Stomach (tissue), 4 donors: ENCODE measurements around the gene KRTAP10-5.

Experiments used
- EP300 ChIP-seq: sonication (generic); formaldehyde crosslinking; IDR thresholded peaks from one replicate; pipeline ENCODE4 v1.6.1; 2017; ENCODE audit warnings: antibody characterized with exemption
- POLR2A ChIP-seq, 4 donors: fragments of 450-650 bp; IDR thresholded peaks; one replicate each; pipeline ENCODE4 v1.6.1; 2016; ENCODE audit warnings: antibody characterized with exemption in 4 of 4, control low read depth in 2 of 4, mild to moderate bottlenecking in 1 of 4, moderate library complexity in 1 of 4
- POLR2AphosphoS5 ChIP-seq, 3 donors: sonication (generic); formaldehyde crosslinking; IDR thresholded peaks; one replicate each; pipeline ENCODE4 v1.6.1; 2016; ENCODE audit warnings: antibody characterized with exemption in 3 of 3
- TF ChIP-seq, protein P1 (sequence below), 7 experiments: fragments of 450-650 bp in 4 of 7; fragments of 200-600 bp in 3 of 7; sonication (generic) in 3 of 7; IDR thresholded peaks; one replicate each; pipeline ENCODE4 v1.5.1; 2016 to 2019; ENCODE audit warnings: antibody characterized with exemption in 7 of 7, control low read depth in 2 of 7, mild to moderate bottlenecking in 1 of 7

GRCh38 chr21:44547656-44548331 lies 32.6 kb downstream of the KRTAP10-5 start:
- TF ChIP-seq EP300: no peak
- TF ChIP-seq, protein P1, sequence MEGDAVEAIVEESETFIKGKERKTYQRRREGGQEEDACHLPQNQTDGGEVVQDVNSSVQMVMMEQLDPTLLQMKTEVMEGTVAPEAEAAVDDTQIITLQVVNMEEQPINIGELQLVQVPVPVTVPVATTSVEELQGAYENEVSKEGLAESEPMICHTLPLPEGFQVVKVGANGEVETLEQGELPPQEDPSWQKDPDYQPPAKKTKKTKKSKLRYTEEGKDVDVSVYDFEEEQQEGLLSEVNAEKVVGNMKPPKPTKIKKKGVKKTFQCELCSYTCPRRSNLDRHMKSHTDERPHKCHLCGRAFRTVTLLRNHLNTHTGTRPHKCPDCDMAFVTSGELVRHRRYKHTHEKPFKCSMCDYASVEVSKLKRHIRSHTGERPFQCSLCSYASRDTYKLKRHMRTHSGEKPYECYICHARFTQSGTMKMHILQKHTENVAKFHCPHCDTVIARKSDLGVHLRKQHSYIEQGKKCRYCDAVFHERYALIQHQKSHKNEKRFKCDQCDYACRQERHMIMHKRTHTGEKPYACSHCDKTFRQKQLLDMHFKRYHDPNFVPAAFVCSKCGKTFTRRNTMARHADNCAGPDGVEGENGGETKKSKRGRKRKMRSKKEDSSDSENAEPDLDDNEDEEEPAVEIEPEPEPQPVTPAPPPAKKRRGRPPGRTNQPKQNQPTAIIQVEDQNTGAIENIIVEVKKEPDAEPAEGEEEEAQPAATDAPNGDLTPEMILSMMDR (IDR thresholded peaks at IDR 0.05): no peak
- no peak for TF ChIP-seq POLR2A (IDR thresholded peaks at IDR 0.05)
- TF ChIP-seq POLR2AphosphoS5 (IDR thresholded peaks at IDR 0.05): no peak
